ENCODE measurements around the gene IL17RB. TPM values are rescaled to one million over a fixed set of nuclear protein-coding genes. Genes with fewer than 3 reads are reported as not detected.

The IL17RB gene
- total and polyA plus RNA-seq, 2 experiments from 2014 or later, result 0.79 TPM; not detected in 1

- Histone ChIP-seq H3K27ac (no peak overlapping the region), H3K9ac (no peak overlapping the region), H3K4me1 (ENCODE audit: insufficient read depth) (no peaks in the 10 kb centered on the region), H3K4me2 (ENCODE audit: unreplicated experiment) (no peak overlapping the region), H4K20me1 (ENCODE audit: insufficient read depth) (no peaks in the 10 kb centered on the region), H3K79me2 (ENCODE audit: insufficient read depth) (no peaks in the 10 kb centered on the region), H3K4me3 (no peak overlapping the region), H3K27me3 (replicated peaks; ENCODE audit: insufficient read depth) (no peaks in the 10 kb centered on the region), H3K9me3 (ENCODE audit: low read depth) (no peaks in the 10 kb centered on the region), H3K9me2 (ENCODE audit: insufficient read depth) (no peaks in the 10 kb centered on the region), H3F3A (ENCODE audit: insufficient read depth) (no peaks in the 10 kb centered on the region), H2AFZ (no peak overlapping the region), H3K36me3 (ENCODE audit: low read depth) (no peaks in the 10 kb centered on the region)
- 47 to 63% methylated on average over 5 of the region's 5 CpGs for WGBS, 2 experiments (ENCODE audit: low coverage in 1 of 2, low lambda C conversion rate in 2 of 2, missing lambda C conversion rate in 2 of 2)
- in situ Hi-C loops (cut with MboI), result no loop called here
- no peak for TF ChIP-seq EZH2 (IDR thresholded peaks at IDR 0.05; ENCODE audit: insufficient read depth, poor library complexity, severe bottlenecking)
- no peak for TF ChIP-seq EZH2phosphoT487 (IDR thresholded peaks at IDR 0.05; ENCODE audit: insufficient read depth, low read depth)
- no peak for DNase-seq
Observed at GRCh38 chr3:53902711-53903110, 56.3 kb downstream of the IL17RB start.

GRCh38 chr3:53913401-53913800 is 67.0 kb downstream of the IL17RB start:
- Histone ChIP-seq H3K4me1 (ENCODE audit: insufficient read depth) (no peaks in the 10 kb centered on the region), H3K4me3 (no peak overlapping the region), H3K27ac (no peak overlapping the region), H4K20me1 (ENCODE audit: insufficient read depth) (no peaks in the 10 kb centered on the region), H3F3A (ENCODE audit: insufficient read depth) (no peaks in the 10 kb centered on the region), H3K9me2 (ENCODE audit: insufficient read depth) (no peaks in the 10 kb centered on the region), H3K27me3 (replicated peaks; ENCODE audit: insufficient read depth) (peaks cover 11% of the 10 kb centered on the region; the same call in 1 of the 2 replicates), H3K36me3 (ENCODE audit: low read depth) (no peaks in the 10 kb centered on the region), H2AFZ (no peak overlapping the region), H3K4me2 (ENCODE audit: unreplicated experiment) (no peak overlapping the region), H3K79me2 (ENCODE audit: insufficient read depth) (no peaks in the 10 kb centered on the region), H3K9me3 (ENCODE audit: low read depth) (no peaks in the 10 kb centered on the region), H3K9ac (no peak overlapping the region)
- DNase-seq, result no peak
- in situ Hi-C loops (cut with MboI), result no loop called here
- WGBS, 2 experiments (ENCODE audit: low coverage in 1 of 2, low lambda C conversion rate in 2 of 2, missing lambda C conversion rate in 2 of 2), result 65% methylated on average over 7 to 8 of the region's 8 CpGs
- TF ChIP-seq EZH2phosphoT487 (IDR thresholded peaks at IDR 0.05; ENCODE audit: insufficient read depth, low read depth) (no peak), EZH2 (IDR thresholded peaks at IDR 0.05; ENCODE audit: insufficient read depth, poor library complexity, severe bottlenecking) (no peak)

Small RNA genes lying within 50 kb of the gene (small RNA-seq; reads per million reads assigned to genes)
- gene AC012467.1 (ENCODE audit: low read depth, low replicate concordance), result not detected

Other genes starting within 250 kb of the IL17RB start
- gene CHDH, start 149 bp upstream of the IL17RB start, total RNA-seq (2014; rRNA removed; shearing (Covaris generic)), result 0.11 and 0.13 TPM in 2 replicates
- 0.13 TPM in 1 of 2 replicates, not detected in the other for gene CHDH, start 149 bp upstream of the IL17RB start, polyA plus RNA-seq (2016; fragmentation: Nextera tagmentation; extraction: Ambion mirVana)
- 33.0 and 41.0 TPM in 2 replicates for gene ACTR8, start 35.6 kb downstream of the IL17RB start, total RNA-seq (2014; rRNA removed; shearing (Covaris generic))
- 23.0 and 25.3 TPM in 2 replicates for gene ACTR8, start 35.6 kb downstream of the IL17RB start, polyA plus RNA-seq (2016; fragmentation: Nextera tagmentation; extraction: Ambion mirVana)
- 22.4 and 37.5 TPM in 2 replicates for gene SELENOK, start 45.3 kb downstream of the IL17RB start, total RNA-seq (2014; rRNA removed; shearing (Covaris generic))
- 92.1 and 97.5 TPM in 2 replicates for gene SELENOK, start 45.3 kb downstream of the IL17RB start, polyA plus RNA-seq (2016; fragmentation: Nextera tagmentation; extraction: Ambion mirVana)

Data from GM23248 (cell line).